GM19240 (cell line): ENCODE measurements around the gene MRPS24.
"Not testable (repeated sequence)": the region's sequence is repeated elsewhere in the genome, so short reads cannot be mapped to it uniquely, and the experiment has no call there.

Experiments
- DNase-seq: peaks from one replicate; pipeline ENCODE4 v3.0.0; 2011; ENCODE audit warnings: low spot score; ENCODE audit not compliant: insufficient read length

Gene MRPS24

DNA sequence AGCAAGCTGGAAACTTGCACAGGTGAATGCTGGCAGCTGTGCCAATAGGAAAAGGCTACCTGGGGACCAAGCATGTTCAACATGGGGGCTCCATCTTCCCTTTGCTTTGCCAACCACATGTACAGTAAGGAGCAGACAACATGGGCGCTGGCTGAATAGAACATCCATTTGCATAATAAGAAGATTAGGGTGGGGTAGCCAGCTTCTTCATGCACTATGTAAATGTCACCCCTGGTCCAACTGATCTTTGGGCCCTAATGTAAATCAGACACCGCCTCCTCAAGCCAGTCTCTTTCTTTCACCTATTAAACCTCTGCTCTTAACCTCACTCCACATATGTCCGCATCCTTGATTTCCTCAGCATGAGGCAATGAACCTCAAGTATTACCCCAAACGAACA lies 26.0 kb downstream of the MRPS24 start:
- DNase-seq, result no peak

DNA sequence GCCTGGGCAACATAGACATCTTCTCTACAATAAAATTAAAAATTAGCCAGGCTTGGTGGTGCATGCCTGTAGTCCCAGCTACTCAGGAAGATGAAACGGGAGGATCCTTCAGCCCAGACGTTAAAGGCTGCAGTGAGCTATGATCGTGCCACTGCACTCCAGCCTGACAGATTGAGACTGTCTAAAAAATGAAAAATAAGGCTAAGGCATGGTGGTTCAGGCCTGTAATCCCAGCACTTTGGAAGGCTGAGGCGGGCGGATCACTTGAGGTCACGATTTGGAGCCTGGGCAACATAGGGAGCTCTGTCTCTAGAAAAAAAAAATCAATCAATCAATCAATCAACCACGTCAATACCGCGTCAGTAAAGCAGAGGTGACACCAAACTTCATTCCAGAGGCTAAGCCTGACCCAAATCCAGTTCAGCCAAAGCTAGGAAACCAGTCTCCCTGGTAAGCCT lies 31.1 kb downstream of the MRPS24 start:
- DNase-seq, result no peak

DNA sequence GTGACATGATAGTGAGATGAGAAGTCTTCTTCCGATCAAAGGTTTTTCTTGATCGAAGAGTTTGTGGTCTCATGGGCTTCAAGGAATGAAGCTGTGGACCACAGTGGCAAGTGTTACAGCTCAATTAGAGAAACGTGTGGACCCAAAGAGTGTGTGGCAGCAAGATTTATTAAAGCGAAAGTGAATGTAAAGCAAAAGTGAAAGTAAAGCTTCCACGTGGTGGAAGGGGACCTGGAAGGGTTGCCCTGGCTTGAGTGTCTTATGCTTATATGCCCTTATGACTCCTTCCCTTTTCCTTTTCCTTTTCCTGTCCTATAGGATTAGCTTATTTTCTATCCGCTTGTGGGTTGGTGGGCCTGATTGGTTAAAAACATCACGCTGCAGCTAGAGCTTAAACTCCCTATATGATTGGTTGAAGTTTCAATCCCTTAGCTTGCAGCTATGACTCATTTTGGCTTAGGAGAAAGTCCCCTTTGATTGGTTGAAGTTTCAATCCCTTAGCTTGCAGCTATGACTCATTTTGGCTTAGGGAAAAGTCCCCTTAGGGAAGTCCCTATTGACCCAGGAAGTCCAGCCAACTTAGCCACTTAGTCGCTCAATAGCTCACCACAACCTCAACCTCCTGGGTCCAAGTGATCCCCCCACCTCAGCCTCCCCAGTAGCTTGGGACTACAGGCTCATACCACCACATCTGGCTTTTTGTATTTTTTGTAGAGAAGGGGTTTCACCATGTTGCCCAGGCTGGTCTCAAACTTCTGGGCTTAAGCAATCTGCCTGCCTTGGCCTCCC lies 34.7 kb downstream of the MRPS24 start:
- DNase-seq, result no peak

DNA sequence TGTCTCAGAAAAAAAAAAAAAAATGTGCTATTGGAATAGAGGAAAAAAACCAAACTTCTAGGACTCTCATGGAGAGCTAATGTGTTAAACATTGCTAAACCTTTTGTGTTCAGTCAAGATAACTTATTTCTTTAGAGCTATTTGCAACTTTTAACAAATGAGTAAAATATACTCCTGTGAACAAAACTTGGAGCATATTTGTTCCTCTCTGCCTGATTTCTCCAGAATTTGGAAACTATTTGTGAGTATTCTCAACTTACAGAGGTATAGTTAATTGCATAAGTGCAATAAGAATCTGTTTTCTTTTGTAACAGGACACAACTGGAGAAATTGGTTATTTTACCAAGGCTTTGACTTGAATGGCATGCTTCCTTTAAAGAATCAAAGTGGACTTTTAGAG lies 38.4 kb downstream of the MRPS24 start:
- DNase-seq, result not testable (repeated sequence)

DNA sequence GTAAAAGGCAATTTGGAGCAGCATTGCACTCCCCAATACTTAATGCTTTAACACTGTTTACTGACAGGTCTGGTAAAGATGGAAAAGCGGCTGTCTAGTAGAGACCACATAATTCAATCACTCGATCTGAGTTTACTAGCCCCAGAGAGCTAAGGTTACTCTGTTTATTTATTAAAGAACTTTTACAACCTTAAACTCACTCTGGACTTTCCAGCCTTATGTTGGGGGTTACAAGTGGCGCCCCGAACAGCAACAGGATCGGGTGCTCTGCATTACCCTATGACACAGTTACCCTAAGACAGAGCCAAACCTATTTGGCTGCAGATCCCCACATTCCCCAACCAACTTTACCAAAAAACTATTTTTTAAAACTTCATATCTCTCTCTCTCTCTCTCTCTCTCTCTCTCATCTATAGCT lies 43.9 kb downstream of the MRPS24 start:
- DNase-seq, result no peak

DNA sequence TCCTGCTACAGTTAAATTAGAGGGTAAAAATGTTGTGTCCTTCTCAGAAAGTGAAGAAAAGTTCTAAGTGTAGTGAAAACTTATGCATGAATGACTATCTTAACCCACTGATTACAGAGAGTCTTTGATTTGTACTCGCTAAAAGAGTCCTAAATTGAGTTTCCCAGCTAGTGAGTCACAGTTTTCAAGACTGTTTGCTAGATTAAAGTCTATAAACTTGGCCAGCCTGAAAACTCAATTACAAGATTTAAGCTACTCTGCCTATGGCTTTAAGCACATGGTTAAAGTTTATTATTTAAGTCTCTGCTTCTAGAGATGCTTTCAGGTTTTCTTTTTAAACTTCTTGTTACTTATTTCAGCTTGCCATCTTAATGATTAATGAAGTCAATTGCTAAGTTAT lies 44.4 kb downstream of the MRPS24 start:
- no peak for DNase-seq

DNA sequence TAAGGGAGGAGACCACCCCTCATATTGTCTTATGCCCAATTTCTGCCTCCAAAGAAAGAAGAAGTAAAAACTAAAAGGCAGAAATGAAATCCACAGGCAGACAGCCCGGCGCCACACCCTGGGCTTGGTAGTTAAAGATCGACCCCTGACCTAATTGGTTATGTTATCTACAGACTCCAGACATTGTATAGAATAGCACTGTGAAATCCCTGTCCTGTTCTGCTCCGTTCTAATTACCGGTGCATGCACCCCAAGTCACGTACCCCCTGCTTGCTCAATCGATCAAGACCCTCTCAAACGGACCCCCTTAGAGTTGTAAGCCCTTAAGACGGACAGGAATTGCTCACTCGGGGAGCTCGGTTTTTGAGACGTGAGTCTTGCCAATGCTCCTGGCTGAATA lies 44.8 kb downstream of the MRPS24 start:
- DNase-seq, result not testable (repeated sequence)

DNA sequence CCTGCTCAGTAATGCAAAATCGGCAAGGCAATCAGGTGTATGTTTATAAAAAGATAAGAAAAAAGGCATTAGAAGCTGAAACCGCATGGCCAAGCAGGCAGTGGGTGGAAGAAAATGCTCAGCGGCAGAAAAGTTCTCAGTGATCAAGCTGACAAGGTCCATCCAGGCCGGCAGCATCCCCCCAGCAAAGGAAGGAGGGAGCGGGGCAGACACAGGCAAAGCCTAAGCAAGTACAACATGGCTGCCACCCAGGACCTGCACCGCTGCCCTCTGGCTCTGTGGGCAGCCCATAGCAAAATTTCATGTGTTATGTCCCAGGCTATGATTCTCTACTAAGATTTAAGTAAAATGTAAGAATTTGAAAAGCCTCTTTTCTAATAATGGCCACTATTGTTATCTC lies 45.4 kb downstream of the MRPS24 start:
- DNase-seq, result no peak

DNA sequence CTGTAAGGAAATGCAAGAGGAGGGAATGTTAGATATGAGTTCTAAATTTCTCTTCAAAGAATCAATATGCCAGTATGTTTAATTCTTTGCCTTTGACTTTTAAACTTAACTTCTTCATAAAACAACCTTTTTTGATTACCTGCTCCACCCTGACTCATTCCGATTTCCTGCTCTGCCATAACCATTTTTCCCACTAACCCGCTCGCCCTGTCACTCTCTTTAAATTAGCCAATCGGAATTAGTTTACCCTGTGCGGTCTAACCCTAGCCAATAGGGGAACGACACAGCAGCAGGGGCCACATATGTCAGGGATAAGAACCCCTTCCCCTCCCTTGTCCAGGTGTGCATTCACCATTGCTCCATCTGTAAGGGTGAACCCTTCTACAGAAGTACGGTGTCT lies 45.9 kb downstream of the MRPS24 start:
- DNase-seq, result not testable (repeated sequence)
